GM12865 (cell line): ENCODE data around the gene PPP6R3.
"Not testable (repeated sequence)": the region's sequence is repeated elsewhere in the genome, so short reads cannot be mapped to it uniquely, and the experiment has no call there.

Experiments
- DNase-seq: peaks from one replicate; pipeline ENCODE4 v3.0.0; 2010; ENCODE audit warnings: low read depth
- H3K4me3 ChIP-seq: 2 replicates; pipeline ENCODE4 v1.5.1; 2011; ENCODE audit warnings: mild to moderate bottlenecking, low read depth, low read length, control low read depth
- CTCF ChIP-seq: IDR thresholded peaks from 2 replicates; pipeline ENCODE4 v1.5.1; 2011; ENCODE audit warnings: low read length, control low read depth, low read depth, inconsistent platforms; ENCODE audit not compliant: insufficient read depth; ENCODE audit errors: missing control alignments

Gene PPP6R3

GRCh38 chr11:68425866-68426380 is 34.6 kb upstream of the PPP6R3 start:
- TF ChIP-seq CTCF = no peak
- DNase-seq = no peak
- no peak overlapping the region for H3K4me3 ChIP-seq

- TF ChIP-seq CTCF = no peak
- no peak for DNase-seq
- no peak overlapping the region for H3K4me3 ChIP-seq
Observed at GRCh38 chr11:68429661-68430060, 30.9 kb upstream of the PPP6R3 start.

GRCh38 chr11:68430384-68430783 is 30.2 kb upstream of the PPP6R3 start:
- H3K4me3 ChIP-seq = no peak overlapping the region
- no peak for DNase-seq
- TF ChIP-seq CTCF = no peak

- no peak overlapping the region for H3K4me3 ChIP-seq
- no peak for TF ChIP-seq CTCF
- no peak for DNase-seq
Observed at GRCh38 chr11:68430801-68431200, 29.8 kb upstream of the PPP6R3 start.

- no peak for TF ChIP-seq CTCF
- DNase-seq = no peak
- no peak overlapping the region for H3K4me3 ChIP-seq
Observed at GRCh38 chr11:68431984-68432645, 28.4 kb upstream of the PPP6R3 start.

- DNase-seq = no peak
- TF ChIP-seq CTCF = no peak
Observed at GRCh38 chr11:68432874-68433273, 27.7 kb upstream of the PPP6R3 start.

GRCh38 chr11:68433541-68433940 is 27.0 kb upstream of the PPP6R3 start:
- DNase-seq = no peak
- no peak for TF ChIP-seq CTCF
- no peak overlapping the region for H3K4me3 ChIP-seq

More at GRCh38 chr11:68432874-68433273, 27.7 kb upstream of the PPP6R3 start:
- no peak overlapping the region for H3K4me3 ChIP-seq

- not testable (repeated sequence) for H3K4me3 ChIP-seq, DNase-seq
Observed at GRCh38 chr11:68434159-68434558, 26.4 kb upstream of the PPP6R3 start.
